Stimulated activated CD4-positive, alpha-beta T cell treated with anti-CD3 and anti-CD28 coated beads, Interleukin-2, amount 100 ng/mL, for 4 hours (primary cell): Measurements from ENCODE around the gene OSER1.
"Not testable (repeated sequence)": the region's sequence is repeated elsewhere in the genome, so short reads cannot be mapped to it uniquely, and the experiment has no call there.

Experiments
- DNase-seq: peaks from one replicate; pipeline ENCODE4 v3.0.0-alpha.2; 2020; ENCODE audit warnings: low read depth

OSER1 gene

GRCh38 chr20:44200983-44201382 lies 9.6 kb downstream of the OSER1 start:
- DNase-seq, result no peak

- DNase-seq, result no peak
Measured at GRCh38 chr20:44200371-44200770, 10.2 kb downstream of the OSER1 start.

- no peak for DNase-seq
Measured at GRCh38 chr20:44199877-44200276, 10.7 kb downstream of the OSER1 start.

GRCh38 chr20:44198872-44199271 lies 11.7 kb downstream of the OSER1 start:
- no peak for DNase-seq

- DNase-seq, result no peak
Measured at GRCh38 chr20:44196271-44196670, 14.3 kb downstream of the OSER1 start.

- no peak for DNase-seq
Measured at GRCh38 chr20:44195605-44196004, 15.0 kb downstream of the OSER1 start.

- DNase-seq, result no peak
Measured at GRCh38 chr20:44193801-44194200, 16.8 kb downstream of the OSER1 start.

- DNase-seq, result not testable (repeated sequence)
Measured at GRCh38 chr20:44191640-44192039, 18.9 kb downstream of the OSER1 start.

GRCh38 chr20:44190197-44190852 lies 20.2 kb downstream of the OSER1 start:
- peak; percentile 18 for DNase-seq

- no peak for DNase-seq
Measured at GRCh38 chr20:44188752-44189151, 21.8 kb downstream of the OSER1 start.

- DNase-seq, result no peak
Measured at GRCh38 chr20:44187772-44188709, 22.5 kb downstream of the OSER1 start.

- DNase-seq, result no peak
Measured at GRCh38 chr20:44187054-44187771, 23.4 kb downstream of the OSER1 start, which contains the start of gene JPH2. JPH2 (minus strand) TSS chr20:44187188; CDS start chr20:44186705, 483 bp downstream.

GRCh38 chr20:44186674-44187053 lies 23.9 kb downstream of the OSER1 start:
- DNase-seq, result no peak

GRCh38 chr20:44186201-44186600 lies 24.4 kb downstream of the OSER1 start:
- no peak for DNase-seq

- DNase-seq, result no peak
Measured at GRCh38 chr20:44185574-44185973, 25.0 kb downstream of the OSER1 start.

- no peak for DNase-seq
Measured at GRCh38 chr20:44183282-44183681, 27.3 kb downstream of the OSER1 start.

- no peak for DNase-seq
Measured at GRCh38 chr20:44182863-44183262, 27.7 kb downstream of the OSER1 start.

GRCh38 chr20:44182135-44182765 lies 28.3 kb downstream of the OSER1 start:
- no peak for DNase-seq

GRCh38 chr20:44181611-44182010 lies 29.0 kb downstream of the OSER1 start:
- no peak for DNase-seq

- no peak for DNase-seq
Measured at GRCh38 chr20:44180814-44181213, 29.8 kb downstream of the OSER1 start.

GRCh38 chr20:44176833-44177534 lies 33.6 kb downstream of the OSER1 start:
- DNase-seq, result no peak
